K562 (cell line): ENCODE data around the gene IFT22. TPM values are rescaled to one million over a fixed set of nuclear protein-coding genes. Genes with fewer than 3 reads are reported as not detected.

Source experiments
- ATAC-seq: fragments of 200-7000 bp; cut with Tn5 transposase; 3 replicates; pipeline ENCODE4 v1.9.1; 2020; ENCODE audit warnings: moderate library complexity
- BruUV-seq: library from RNA; stranded (reverse); fragments of 400-500 nt; replicated peaks from 2 replicates; lab custom pipeline; 2021; lab: Mats Ljungman, UMichigan
- CTCF ChIA-PET: fragments of 300-600 bp; formaldehyde crosslinking; extraction: SDS; loops from one replicate; lab custom pipeline; 2021; ENCODE audit warnings: low intra/inter-chr PET ratio; lab: Yijun Ruan, JAX
- POLR2A ChIA-PET: fragments of 300-600, 350-650 bp; sonication (Branson Sonifier 250); formaldehyde crosslinking; extraction: SDS; loops from one replicate; lab custom pipeline; 2021; ENCODE audit warnings: antibody characterized with exemption, inconsistent platforms; lab: Yijun Ruan, JAX
- DNase-seq, 4 experiments: peaks; one replicate each; pipeline versions ENCODE4 v3.0.0 to v3.0.0-alpha.2; 2011 to 2018; ENCODE audit warnings: low spot score in 3 of 4, mixed read lengths in 3 of 4; ENCODE audit errors: extremely low read depth in 1 of 4
- FAIRE-seq: peaks from 2 replicates; lab custom pipeline; 2011; peaks lifted over from hg19 to GRCh38; lab: Jason Lieb, UNC
- H2AFZ ChIP-seq: 2 replicates; pipeline ENCODE4 v1.6.0; 2011; ENCODE audit warnings: low read depth, low read length, control low read depth, inconsistent platforms
- H3K27ac ChIP-seq: fragments of 200-600 bp; 3 replicates; pipeline ENCODE4 v1.8.0; 2011; ENCODE audit warnings: low read depth, mild to moderate bottlenecking, control low read depth, inconsistent platforms, low read length, moderate library complexity, mixed read lengths; ENCODE audit errors: extremely low read depth
- H3K27me3 ChIP-seq, 2 experiments: fragments of 300-600 bp in 1 of 2; 2 replicates in 1 of 2; 3 replicates in 1 of 2; pipeline versions ENCODE4 v1.6.0 to v1.8.0; 2011; ENCODE audit warnings: inconsistent platforms in 2 of 2, low read length in 2 of 2, mild to moderate bottlenecking in 1 of 2, mixed read lengths in 1 of 2, moderate library complexity in 1 of 2; ENCODE audit not compliant: control insufficient read depth in 2 of 2, insufficient read depth in 2 of 2
- H3K36me3 ChIP-seq: fragments of 300-600 bp; 3 replicates; pipeline ENCODE4 v1.8.0; 2011; ENCODE audit warnings: mild to moderate bottlenecking, low read length, inconsistent platforms; ENCODE audit not compliant: control insufficient read depth, insufficient read depth
- H3K4me1 ChIP-seq, 2 experiments: fragments of 200-600 bp in 1 of 2; replicated peaks in 1 of 2; 2 replicates in 1 of 2; 3 replicates in 1 of 2; pipeline versions ENCODE4 v1.5.1 to v1.8.0; 2011; ENCODE audit warnings: inconsistent platforms in 2 of 2, low read length in 2 of 2, mild to moderate bottlenecking in 1 of 2, mixed read lengths in 1 of 2, moderate library complexity in 1 of 2; ENCODE audit not compliant: control insufficient read depth in 2 of 2, insufficient read depth in 2 of 2
- H3K4me2 ChIP-seq: 2 replicates; pipeline ENCODE4 v1.6.1; 2011; ENCODE audit warnings: low read length, control low read depth, inconsistent platforms, mixed read lengths; ENCODE audit not compliant: insufficient read depth
- H3K4me3 ChIP-seq: fragments of 200-600 bp; sonication (generic), shearing (Covaris generic); 2 replicates; pipeline ENCODE4 v1.5.1; 2016; ENCODE audit warnings: control low read depth, inconsistent platforms
- H3K79me2 ChIP-seq: fragments of 200-600 bp; 3 replicates; pipeline ENCODE4 v1.8.0; 2011; ENCODE audit warnings: low read length, inconsistent platforms; ENCODE audit not compliant: control insufficient read depth, insufficient read depth
- H3K9ac ChIP-seq, 2 experiments: 2 replicates each; pipeline versions ENCODE4 v1.6.0 to v1.6.1; 2011; ENCODE audit warnings: low read depth in 2 of 2, low read length in 2 of 2, control low read depth in 1 of 2, inconsistent platforms in 1 of 2, mild to moderate bottlenecking in 1 of 2, mixed read lengths in 1 of 2; ENCODE audit not compliant: insufficient read depth in 1 of 2
- H3K9me1 ChIP-seq: one replicate; pipeline ENCODE4 v1.6.0; 2011; ENCODE audit warnings: inconsistent platforms, mild to moderate bottlenecking, low read length, moderate library complexity; ENCODE audit not compliant: control insufficient read depth, insufficient read depth
- H3K9me3 ChIP-seq: replicated peaks from 2 replicates; pipeline ENCODE4 v1.5.1; 2011; ENCODE audit warnings: low read depth, low read length, inconsistent platforms; ENCODE audit not compliant: control insufficient read depth, insufficient read depth
- H4K20me1 ChIP-seq: replicated peaks from 2 replicates; pipeline ENCODE4 v1.6.1; 2011; ENCODE audit warnings: low read length, inconsistent platforms, mixed read lengths; ENCODE audit not compliant: control insufficient read depth, insufficient read depth
- C11orf30 ChIP-seq: fragments of 450-650 bp; IDR thresholded peaks from 2 replicates; pipeline ENCODE4 v1.6.1; 2016; ENCODE audit warnings: low read depth, mild to moderate bottlenecking
- CBFA2T2 ChIP-seq: fragments of 450-650 bp; conservative IDR thresholded peaks from 2 replicates; pipeline ENCODE4 v1.6.1; 2017; ENCODE audit warnings: mild to moderate bottlenecking
- ETV5 ChIP-seq: sonication (generic); formaldehyde crosslinking; IDR thresholded peaks from 2 replicates; pipeline ENCODE4 v1.4.0; 2020; ENCODE audit warnings: low read depth, mild to moderate bottlenecking, missing genetic modification reagents
- HCFC1 ChIP-seq: IDR thresholded peaks from 2 replicates; pipeline ENCODE4 v1.6.1; 2012; ENCODE audit warnings: low read depth, low read length, improper control_type of control experiment
- RBM15 ChIP-seq: fragments of 200-400 bp; formaldehyde crosslinking; IDR thresholded peaks from 2 replicates; pipeline ENCODE4 v1.6.1; 2018; ENCODE audit warnings: mild to moderate bottlenecking, low read length, moderate library complexity; ENCODE audit not compliant: insufficient read depth
- SMAD4 ChIP-seq: fragments of 250-450 bp; sonication (Bioruptor Pico); conservative IDR thresholded peaks from 2 replicates; pipeline ENCODE4 v1.8.0; 2021; ENCODE audit warnings: inconsistent platforms, mild to moderate bottlenecking, moderate library complexity
- ZFPM2 ChIP-seq: fragments of 250-450 bp; sonication (Bioruptor Pico); IDR thresholded peaks from 2 replicates; pipeline ENCODE4 v1.5.1; 2022; ENCODE audit warnings: mild to moderate bottlenecking
- ZNF318 ChIP-seq, 2 experiments: fragments of 450-650 bp; IDR thresholded peaks; 2 replicates each; pipeline ENCODE4 v1.6.1; 2016; ENCODE audit warnings: mild to moderate bottlenecking in 2 of 2, borderline replicate concordance in 1 of 2, low read depth in 1 of 2, moderate library complexity in 1 of 2
- WGBS: fragments of 100-300 bp; shearing (Covaris generic); methylation state at CpG from one replicate; pipeline ENCODE4 v1.1.6; 2016; ENCODE audit warnings: low coverage, mixed read lengths; ENCODE audit not compliant: insufficient coverage; ENCODE audit errors: missing lambda C conversion rate; 5-methylcytosine and 5-hydroxymethylcytosine counted together
- in situ Hi-C: fragments of 300-500 bp; cut with MboI; formaldehyde crosslinking; loops from 4 replicates; pipeline ENCODE4 v1.15.0; 2018; ENCODE audit warnings: inconsistent platforms, mixed read lengths
- intact Hi-C: fragments of 100-400 bp; cut with micrococcal nuclease; formaldehyde crosslinking; loops from 2 replicates; pipeline ENCODE4 v1.14.2; 2022
- polyA plus RNA-seq, 8 experiments: library from polyadenylated mRNA; depleted of rRNA in 4 of 8; stranded (reverse) in 5 of 8; unstranded in 3 of 8; fragments of >200 nt; fragmentation: Nextera tagmentation in 2 of 8; fragmentation: Illumina TruSeq in 1 of 8; extraction: Ambion mirVana in 2 of 8; extraction: Trizol in 1 of 8; gene quantifications; 2 replicates each; pipeline versions ENCODE4 v1.2.1 to v1.2.3, GENCODE V29; 2011 to 2014; ENCODE audit warnings: inconsistent platforms in 1 of 8, missing spikeins in 1 of 8
- total RNA-seq, 7 experiments: library from RNA; depleted of rRNA in 6 of 7; stranded (reverse); fragments of >200 nt in 6 of 7; fragmentation: Illumina TruSeq in 2 of 7; extraction: Trizol in 2 of 7; gene quantifications; 2 replicates each; pipeline versions ENCODE4 v1.2.1 to v1.2.3, GENCODE V29; 2011 to 2021; ENCODE audit warnings: low replicate concordance in 1 of 7
- TF ChIP-seq, protein P1 (sequence below): sonication (generic); formaldehyde crosslinking; IDR thresholded peaks from 2 replicates; pipeline ENCODE4 v1.4.0; 2020; ENCODE audit warnings: mild to moderate bottlenecking, missing genetic modification reagents

IFT22 gene
- total and polyA plus RNA-seq, 9 of the 15 experiments (the other 6 are each of a cell fraction or from before 2014, with no cell fraction given), result 6.3 to 18.2 (median 7.7) TPM

GRCh38 chr7:101265622-101266516 is 55.7 kb downstream of the IFT22 start:
- POLR2A ChIA-PET, result interaction anchor here (0.7 kb wide), 1 partner anchor 203 kb away, joined by 3 read pairs; no protein-coding TSS in a partner anchor
- DNase-seq, result peak; percentile 55 to 84 (median 68)
- peak overlapping the region; percentile 57 for H2AFZ ChIP-seq
- peaks cover 5 to 11% of the 10 kb centered on the region in 2 experiments; a peak in 4 of 5 replicates for H3K4me1 ChIP-seq
- in situ Hi-C loops, result no loop called here
- intact Hi-C loops, result no loop called here
- ATAC-seq, result peak; percentile 84
- no peak overlapping the region for H3K4me3 ChIP-seq
- FAIRE-seq, result peak; percentile 75
- H3K4me2 ChIP-seq, result peak overlapping the region; percentile 37; the same call in 1 of the 2 replicates
- 2% methylated on average over 17 of the region's 17 CpGs for WGBS
- no TSS peak for BruUV-seq
- no peak overlapping the region for H3K27ac ChIP-seq
- H3K27me3 ChIP-seq, result peaks cover 2 to 13% of the 10 kb centered on the region in 2 experiments; a peak in 2 of 5 replicates
- H4K20me1 ChIP-seq, result no peaks in the 10 kb centered on the region
- H3K9me3 ChIP-seq, result no peaks in the 10 kb centered on the region; the same call in 1 of the 2 replicates
- no peaks in the 10 kb centered on the region for H3K36me3 ChIP-seq
- CTCF ChIA-PET, result no interaction called here
- no peaks in the 10 kb centered on the region for H3K9me1 ChIP-seq
- H3K9ac ChIP-seq, result no peak overlapping the region
- no peaks in the 10 kb centered on the region for H3K79me2 ChIP-seq
- TF ChIP-seq C11orf30 (no peak), RBM15 (no peak), HCFC1 (no peak), ETV5 (CRISPR knock-in tag) (peak; percentile 85), CBFA2T2 (peak; percentile 94), SMAD4 (CRISPR knock-in tag) (peak; percentile 76), ZNF318 (IDR thresholded peaks at IDR 0.05; ENCODE audit: borderline replicate concordance in 1 of 2, low read depth in 1 of 2) (no peak), ZFPM2 (no peak)
- TF ChIP-seq, protein P1, sequence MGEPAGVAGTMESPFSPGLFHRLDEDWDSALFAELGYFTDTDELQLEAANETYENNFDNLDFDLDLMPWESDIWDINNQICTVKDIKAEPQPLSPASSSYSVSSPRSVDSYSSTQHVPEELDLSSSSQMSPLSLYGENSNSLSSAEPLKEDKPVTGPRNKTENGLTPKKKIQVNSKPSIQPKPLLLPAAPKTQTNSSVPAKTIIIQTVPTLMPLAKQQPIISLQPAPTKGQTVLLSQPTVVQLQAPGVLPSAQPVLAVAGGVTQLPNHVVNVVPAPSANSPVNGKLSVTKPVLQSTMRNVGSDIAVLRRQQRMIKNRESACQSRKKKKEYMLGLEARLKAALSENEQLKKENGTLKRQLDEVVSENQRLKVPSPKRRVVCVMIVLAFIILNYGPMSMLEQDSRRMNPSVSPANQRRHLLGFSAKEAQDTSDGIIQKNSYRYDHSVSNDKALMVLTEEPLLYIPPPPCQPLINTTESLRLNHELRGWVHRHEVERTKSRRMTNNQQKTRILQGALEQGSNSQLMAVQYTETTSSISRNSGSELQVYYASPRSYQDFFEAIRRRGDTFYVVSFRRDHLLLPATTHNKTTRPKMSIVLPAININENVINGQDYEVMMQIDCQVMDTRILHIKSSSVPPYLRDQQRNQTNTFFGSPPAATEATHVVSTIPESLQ, result 0 out of 2 replicates have a peak, but pooled peaks have one; percentile 28
